Retinal pigment epithelial cell (primary cell): ENCODE results near the gene ST7.

Source experiments
- DNase-seq: peaks from one replicate; pipeline ENCODE4 v3.0.0-alpha.2; 2010; ENCODE audit warnings: low read depth
- H3K4me3 ChIP-seq: 2 replicates; pipeline ENCODE4 v1.5.1; 2011; ENCODE audit warnings: mild to moderate bottlenecking, low read length, control low read depth, moderate library complexity
- CTCF ChIP-seq: conservative IDR thresholded peaks from 2 replicates; pipeline ENCODE4 v1.5.1; 2011; ENCODE audit warnings: low read depth, low read length, control low read depth, inconsistent platforms

ST7 gene

GRCh38 chr7:117133125-117133524, 179.8 kb downstream of the ST7 start:
- no peak for TF ChIP-seq CTCF
- no peak for DNase-seq
- no peak overlapping the region for H3K4me3 ChIP-seq

DNA sequence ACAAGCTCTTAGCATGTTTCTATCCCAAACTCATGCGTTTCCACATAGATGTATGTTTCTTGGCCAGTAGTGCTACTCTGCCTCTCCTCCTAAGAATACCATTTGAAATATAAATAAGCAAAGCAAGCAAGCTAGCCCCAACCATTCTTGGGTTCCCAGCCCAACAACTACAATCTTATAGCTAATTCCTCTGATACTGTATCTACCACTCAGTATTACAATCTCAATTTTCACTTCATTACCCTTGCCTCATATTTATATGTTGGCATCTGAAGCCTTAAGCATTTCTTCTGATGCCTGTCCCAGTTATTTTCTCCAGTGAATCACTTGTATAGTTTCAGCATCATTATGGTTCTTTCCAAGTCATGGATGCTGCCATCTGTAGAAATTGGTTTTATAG, 181.1 kb downstream of the ST7 start:
- no peak for TF ChIP-seq CTCF
- no peak for DNase-seq
- H3K4me3 ChIP-seq, result no peak overlapping the region

DNA sequence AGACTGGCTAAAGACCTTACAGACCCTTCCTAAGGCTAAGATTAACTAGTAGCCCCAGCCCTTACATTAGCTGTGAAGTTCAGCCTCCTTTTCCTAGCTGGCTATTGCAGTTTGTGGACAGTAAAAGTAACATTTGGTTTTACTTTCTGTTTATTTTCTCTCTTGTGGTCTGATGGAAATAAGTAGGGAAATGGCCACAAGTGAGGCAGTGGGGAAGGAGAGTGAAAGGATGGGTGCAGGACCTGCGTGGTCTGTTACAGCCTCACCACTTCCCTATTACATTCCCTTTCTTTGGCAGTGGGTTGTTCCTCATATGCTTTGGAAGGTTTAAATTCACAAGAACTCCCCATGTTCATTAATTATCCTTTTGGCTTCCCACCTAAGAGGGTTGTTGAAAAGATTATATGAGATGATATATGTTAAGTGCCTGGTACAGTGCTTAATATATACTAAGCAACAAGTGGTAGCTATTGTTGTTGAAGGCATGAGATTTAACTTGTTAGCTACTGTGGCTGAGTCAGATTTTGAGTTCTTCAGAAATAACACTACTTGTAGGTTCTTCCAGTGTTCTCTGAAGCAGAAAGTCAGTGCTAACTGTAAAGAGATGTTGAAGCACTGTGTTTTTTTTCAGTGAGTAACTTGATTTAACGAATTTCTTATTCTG, 181.7 kb downstream of the ST7 start:
- no peak for TF ChIP-seq CTCF
- DNase-seq, result no peak
- H3K4me3 ChIP-seq, result no peak overlapping the region

GRCh38 chr7:117135553-117135891, 182.2 kb downstream of the ST7 start:
- no peak for DNase-seq
- H3K4me3 ChIP-seq, result no peak overlapping the region
- TF ChIP-seq CTCF, result no peak

DNA sequence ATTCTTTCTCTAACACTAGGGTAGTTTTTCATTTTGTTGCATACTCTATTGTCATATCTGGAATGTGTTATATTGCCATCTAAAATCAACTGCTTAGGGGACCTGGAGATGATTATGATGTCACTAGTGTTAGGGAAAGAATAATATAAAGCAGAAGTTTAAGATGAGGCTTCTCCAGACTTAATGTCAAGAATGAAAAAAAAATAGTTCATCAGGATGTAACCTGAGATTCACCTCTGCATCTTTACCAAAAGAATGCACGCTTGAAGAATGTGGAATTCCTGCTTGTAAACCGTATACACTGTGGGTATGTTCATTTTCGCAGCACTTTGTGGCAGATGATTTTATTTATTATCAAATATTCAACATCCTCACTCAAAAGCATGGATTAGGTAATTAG, 184.6 kb downstream of the ST7 start:
- no peak for TF ChIP-seq CTCF
- H3K4me3 ChIP-seq, result no peak overlapping the region
- no peak for DNase-seq

DNA sequence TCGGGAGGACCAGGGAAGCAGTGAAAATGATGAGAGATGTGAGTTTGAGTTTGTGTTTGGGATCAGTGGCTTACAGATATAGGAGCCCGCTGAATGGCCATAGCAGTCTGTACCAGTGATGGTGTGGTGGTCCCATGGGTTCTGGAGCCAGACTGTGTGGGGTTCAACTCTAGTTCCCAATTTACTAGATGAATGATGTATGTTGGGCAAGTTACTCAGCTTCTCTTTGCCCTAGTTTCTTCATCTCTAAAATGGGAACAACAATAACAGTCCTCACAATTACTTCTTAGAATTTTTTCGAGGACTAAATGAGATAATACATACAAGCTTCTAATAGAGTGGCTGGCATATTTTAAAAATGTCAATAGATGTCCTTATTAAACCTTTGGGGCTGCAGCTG, 185.2 kb downstream of the ST7 start:
- H3K4me3 ChIP-seq, result no peak overlapping the region
- TF ChIP-seq CTCF, result no peak
- no peak for DNase-seq

DNA sequence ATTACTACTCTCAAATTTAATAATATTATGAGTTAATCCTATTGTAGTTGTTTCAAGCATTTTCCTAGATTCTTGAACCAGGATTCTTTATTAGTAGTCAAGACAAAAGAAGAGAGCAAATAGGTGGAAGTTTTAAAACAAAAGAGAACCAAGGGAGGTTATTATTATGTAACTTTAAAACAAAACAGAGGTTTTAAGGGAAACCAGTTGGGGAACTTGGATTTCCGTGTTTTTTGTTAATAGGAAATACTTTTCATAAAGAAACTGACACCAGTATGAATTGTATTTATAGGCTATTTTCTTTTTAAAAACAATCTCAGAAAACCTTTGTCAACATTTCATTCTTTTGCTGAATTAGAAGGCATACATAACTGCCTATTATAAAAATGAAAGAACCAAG, 185.7 kb downstream of the ST7 start:
- no peak for TF ChIP-seq CTCF
- DNase-seq, result no peak
- no peak overlapping the region for H3K4me3 ChIP-seq
